ENCODE measurements around the gene HTR2C. TPM values are rescaled to one million over a fixed set of nuclear protein-coding genes. Genes with fewer than 3 reads are reported as not detected.
"Not testable (repeated sequence)": the region's sequence is repeated elsewhere in the genome, so short reads cannot be mapped to it uniquely, and the experiment has no call there.

Gene HTR2C
- total RNA-seq, 4 donors from 2014 or later, result 15.7 TPM; not detected in 3

GRCh38 chrX:114906984-114907510 is 323.2 kb downstream of the HTR2C start:
- Histone ChIP-seq H3K36me3 (no peaks in the 10 kb centered on the region), H3K27ac (no peak overlapping the region), H3K4me1 (no peaks in the 10 kb centered on the region), H3K9me3 (no peaks in the 10 kb centered on the region), H3K27me3 (no peaks in the 10 kb centered on the region), H3K4me3 (no peak overlapping the region)
- intact Hi-C loops (cut with DNase I; ENCODE audit: low total_unique reads), result no loop called here
- TF ChIP-seq, protein P1, sequence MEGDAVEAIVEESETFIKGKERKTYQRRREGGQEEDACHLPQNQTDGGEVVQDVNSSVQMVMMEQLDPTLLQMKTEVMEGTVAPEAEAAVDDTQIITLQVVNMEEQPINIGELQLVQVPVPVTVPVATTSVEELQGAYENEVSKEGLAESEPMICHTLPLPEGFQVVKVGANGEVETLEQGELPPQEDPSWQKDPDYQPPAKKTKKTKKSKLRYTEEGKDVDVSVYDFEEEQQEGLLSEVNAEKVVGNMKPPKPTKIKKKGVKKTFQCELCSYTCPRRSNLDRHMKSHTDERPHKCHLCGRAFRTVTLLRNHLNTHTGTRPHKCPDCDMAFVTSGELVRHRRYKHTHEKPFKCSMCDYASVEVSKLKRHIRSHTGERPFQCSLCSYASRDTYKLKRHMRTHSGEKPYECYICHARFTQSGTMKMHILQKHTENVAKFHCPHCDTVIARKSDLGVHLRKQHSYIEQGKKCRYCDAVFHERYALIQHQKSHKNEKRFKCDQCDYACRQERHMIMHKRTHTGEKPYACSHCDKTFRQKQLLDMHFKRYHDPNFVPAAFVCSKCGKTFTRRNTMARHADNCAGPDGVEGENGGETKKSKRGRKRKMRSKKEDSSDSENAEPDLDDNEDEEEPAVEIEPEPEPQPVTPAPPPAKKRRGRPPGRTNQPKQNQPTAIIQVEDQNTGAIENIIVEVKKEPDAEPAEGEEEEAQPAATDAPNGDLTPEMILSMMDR (IDR thresholded peaks at IDR 0.05), result no peak
- TF ChIP-seq POLR2A (IDR thresholded peaks at IDR 0.05), result no peak
- no peak for DNase-seq

- Histone ChIP-seq H3K4me3 (no peak overlapping the region), H3K4me1 (no peaks in the 10 kb centered on the region), H3K27ac (no peak overlapping the region), H3K27me3 (peaks cover 0 to 4% of the 10 kb centered on the region in 2 donors), H3K36me3 (no peaks in the 10 kb centered on the region), H3K9me3 (no peaks in the 10 kb centered on the region)
- no peak for DNase-seq
- TF ChIP-seq, protein P1 (IDR thresholded peaks at IDR 0.05), result no peak
- no peak for TF ChIP-seq POLR2A (IDR thresholded peaks at IDR 0.05)
- intact Hi-C loops (cut with DNase I; ENCODE audit: low total_unique reads), result no loop called here
These were observed 340.5 kb downstream of the HTR2C start for GRCh38 chrX:114924423-114924822.

GRCh38 chrX:114924856-114925255 is 341.0 kb downstream of the HTR2C start:
- H3K36me3 ChIP-seq, result no peaks in the 10 kb centered on the region
- no peaks in the 10 kb centered on the region for H3K9me3 ChIP-seq
- H3K27ac ChIP-seq, result no peak overlapping the region
- intact Hi-C loops (cut with DNase I; ENCODE audit: low total_unique reads), result no loop called here
- TF ChIP-seq, protein P1 (IDR thresholded peaks at IDR 0.05), result no peak
- TF ChIP-seq POLR2A (IDR thresholded peaks at IDR 0.05), result no peak
- H3K27me3 ChIP-seq, result peaks cover 0 to 4% of the 10 kb centered on the region in 2 donors
- no peak for DNase-seq
- no peak overlapping the region for H3K4me3 ChIP-seq
- H3K4me1 ChIP-seq, result no peaks in the 10 kb centered on the region

DNA sequence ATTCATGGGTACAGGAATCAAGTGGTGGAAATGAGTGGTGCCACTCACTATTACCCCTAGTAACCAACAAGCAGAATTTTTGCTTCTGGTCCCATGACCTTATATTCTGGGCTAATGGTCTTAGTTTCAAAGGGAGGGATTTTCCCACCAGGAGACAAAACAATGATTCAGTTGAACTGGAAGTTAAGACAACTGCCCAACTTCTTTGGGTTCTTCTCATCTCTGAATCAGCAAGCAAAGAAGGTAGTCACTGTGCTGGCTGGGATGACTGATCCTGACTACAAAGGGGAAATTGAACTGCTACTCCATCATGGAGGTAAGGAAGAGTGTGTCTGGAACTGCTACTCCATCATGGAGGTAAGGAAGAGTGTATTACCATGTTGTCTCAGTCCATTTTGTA is 346.3 kb downstream of the HTR2C start:
- Histone ChIP-seq H3K27me3 (no peaks in the 10 kb centered on the region), H3K9me3 (no peaks in the 10 kb centered on the region), H3K27ac (no peak overlapping the region), H3K36me3 (no peaks in the 10 kb centered on the region), H3K4me1 (no peaks in the 10 kb centered on the region), H3K4me3 (no peak overlapping the region)
- no peak for DNase-seq
- TF ChIP-seq, protein P1 (IDR thresholded peaks at IDR 0.05), result no peak
- no peak for TF ChIP-seq POLR2A (IDR thresholded peaks at IDR 0.05)
- intact Hi-C loops (cut with DNase I; ENCODE audit: low total_unique reads), result no loop called here

GRCh38 chrX:114932550-114932949 is 348.7 kb downstream of the HTR2C start:
- DNase-seq, result no peak
- Histone ChIP-seq H3K27ac (no peak overlapping the region), H3K27me3 (no peaks in the 10 kb centered on the region), H3K4me1 (no peaks in the 10 kb centered on the region), H3K36me3 (no peaks in the 10 kb centered on the region), H3K4me3 (no peak overlapping the region), H3K9me3 (no peaks in the 10 kb centered on the region)
- intact Hi-C loops (cut with DNase I; ENCODE audit: low total_unique reads), result no loop called here
- TF ChIP-seq, protein P1 (IDR thresholded peaks at IDR 0.05), result no peak
- no peak for TF ChIP-seq POLR2A (IDR thresholded peaks at IDR 0.05)

GRCh38 chrX:114933291-114933690 is 349.4 kb downstream of the HTR2C start:
- intact Hi-C loops (cut with DNase I; ENCODE audit: low total_unique reads); H3K4me3 ChIP-seq; H3K4me1 ChIP-seq; H3K27me3 ChIP-seq; H3K36me3 ChIP-seq; DNase-seq; H3K9me3 ChIP-seq; H3K27ac ChIP-seq: not testable (repeated sequence)

DNA sequence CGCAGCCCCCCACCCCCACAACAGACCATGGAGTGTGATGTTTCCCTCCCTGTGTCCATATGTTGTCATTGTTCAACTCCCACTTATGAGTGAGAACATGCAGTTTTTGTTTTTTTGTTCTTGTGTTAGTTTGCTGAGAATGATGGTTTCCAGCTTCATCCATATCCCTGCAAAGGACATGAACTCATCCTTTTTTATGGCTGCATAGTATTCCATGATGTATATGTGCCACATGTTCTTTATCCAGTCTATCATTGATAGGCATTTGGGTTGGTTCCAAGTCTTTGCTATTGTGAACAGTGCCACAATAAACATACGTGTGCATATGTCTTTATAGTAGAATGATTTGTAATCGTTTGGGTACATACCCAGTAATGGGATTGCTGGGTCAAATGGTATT is 353.2 kb downstream of the HTR2C start:
- H3K36me3 ChIP-seq; intact Hi-C loops (cut with DNase I; ENCODE audit: low total_unique reads); H3K9me3 ChIP-seq; DNase-seq; H3K4me3 ChIP-seq; H3K4me1 ChIP-seq; H3K27me3 ChIP-seq; H3K27ac ChIP-seq: not testable (repeated sequence)

Data from uterus (tissue), 4 donors.